PC-3 (cell line): ENCODE results near the gene BCL2L13. TPM values are rescaled to one million over a fixed set of nuclear protein-coding genes. Genes with fewer than 3 reads are reported as not detected.

Source experiments
- ATAC-seq: fragments of 200-7000 bp; cut with Tn5 transposase; 2 replicates; pipeline ENCODE4 v1.9.1; 2020; ENCODE audit warnings: mild to moderate bottlenecking, moderate library complexity
- BruUV-seq: library from RNA; stranded (reverse); fragments of 400-500 nt; replicated peaks from 2 replicates; lab custom pipeline; 2021; lab: Mats Ljungman, UMichigan
- CTCF ChIA-PET: fragments of 300-600 bp; sonication (Branson Sonifier 250); formaldehyde crosslinking; loops from one replicate; lab custom pipeline; 2022; ENCODE audit warnings: antibody characterized with exemption; lab: Charles Lee
- POLR2A ChIA-PET: fragments of 300-600 bp; sonication (Branson Sonifier 250); formaldehyde crosslinking; loops from one replicate; lab custom pipeline; 2022; ENCODE audit warnings: antibody characterized with exemption; ENCODE audit not compliant: unreplicated experiment; lab: Charles Lee
- DNase-seq: peaks from one replicate; pipeline ENCODE4 v3.0.0-alpha.2; 2015
- H2AFZ ChIP-seq: fragments of 300-600 bp; sonication (generic); 2 replicates; pipeline ENCODE4 v1.6.0; 2016; ENCODE audit warnings: antibody characterized with exemption, low read length
- H3F3A ChIP-seq: fragments of 300-600 bp; sonication (generic); one replicate; pipeline ENCODE4 v1.6.0; 2017; ENCODE audit warnings: antibody characterized with exemption, low read length, control low read depth, mild to moderate bottlenecking; ENCODE audit not compliant: unreplicated experiment
- H3K27ac ChIP-seq: fragments of 300-600 bp; sonication (generic); 2 replicates; pipeline ENCODE4 v1.5.1; 2016; ENCODE audit warnings: mild to moderate bottlenecking, low read length
- H3K27me3 ChIP-seq: fragments of 300-600 bp; sonication (generic); 2 replicates; pipeline ENCODE4 v1.6.1; 2016; ENCODE audit warnings: low read length, mixed read lengths
- H3K36me3 ChIP-seq: fragments of 300-600 bp; sonication (generic); 2 replicates; pipeline ENCODE4 v1.6.1; 2016; ENCODE audit warnings: low read depth, mixed run types, low read length, mixed read lengths
- H3K4me1 ChIP-seq: fragments of 300-600 bp; sonication (generic); 2 replicates; pipeline ENCODE4 v1.5.1; 2016; ENCODE audit warnings: low read length; ENCODE audit not compliant: insufficient read depth
- H3K4me2 ChIP-seq: fragments of 300-600 bp; sonication (generic); 2 replicates; pipeline ENCODE4 v1.6.0; 2016; ENCODE audit warnings: low read length
- H3K4me3 ChIP-seq: fragments of 300-600 bp; sonication (generic); 2 replicates; pipeline ENCODE4 v1.5.1; 2016; ENCODE audit warnings: mild to moderate bottlenecking, low read length, mixed read lengths
- H3K79me2 ChIP-seq: fragments of 300-600 bp; sonication (generic); 2 replicates; pipeline ENCODE4 v1.6.1; 2017; ENCODE audit warnings: low read length, mixed read lengths
- H3K9ac ChIP-seq: fragments of 300-600 bp; sonication (generic); 2 replicates; pipeline ENCODE4 v1.6.0; 2016; ENCODE audit warnings: mild to moderate bottlenecking, low read length
- H3K9me2 ChIP-seq: fragments of 300-600 bp; sonication (generic); replicated peaks from 2 replicates; pipeline ENCODE4 v1.6.1; 2016; ENCODE audit warnings: mixed run types, low read length, mixed read lengths
- H3K9me3 ChIP-seq: fragments of 300-600 bp; sonication (generic); 2 replicates; pipeline ENCODE4 v1.6.1; 2016; ENCODE audit warnings: low read length, mixed read lengths
- H4K20me1 ChIP-seq: fragments of 300-600 bp; sonication (generic); 2 replicates; pipeline ENCODE4 v1.6.1; 2016; ENCODE audit warnings: low read length, mixed read lengths
- CTCF ChIP-seq: fragments of 300-600 bp; sonication (generic); conservative IDR thresholded peaks from 2 replicates; pipeline ENCODE4 v1.5.1; 2017; ENCODE audit warnings: antibody characterized with exemption, low read depth, mild to moderate bottlenecking, low read length
- EZH2 ChIP-seq: fragments of 300-600 bp; sonication (generic); IDR thresholded peaks from one replicate; pipeline ENCODE4 v1.6.1; 2017; ENCODE audit warnings: antibody characterized with exemption, mild to moderate bottlenecking, low read length; ENCODE audit not compliant: unreplicated experiment
- EZH2phosphoT487 ChIP-seq: fragments of 300-600 bp; sonication (generic); IDR thresholded peaks from 2 replicates; pipeline ENCODE4 v1.6.1; 2018; ENCODE audit warnings: mild to moderate bottlenecking, antibody characterized with exemption, low read length, borderline replicate concordance
- intact Hi-C: fragments of 100-400 bp; cut with micrococcal nuclease; formaldehyde crosslinking; loops from 2 replicates; pipeline ENCODE4 v1.9.0; 2023
- total RNA-seq: library from RNA; depleted of rRNA; stranded (reverse); fragments of >200 nt; gene quantifications from 2 replicates; pipeline ENCODE4 v1.2.3, GENCODE V29; 2014

Gene BCL2L13
- total RNA-seq, 1 experiment from 2014 or later: 31.3 TPM

GRCh38 chr22:17748555-17749353 lies 110.2 kb downstream of the BCL2L13 start:
- Histone ChIP-seq H3K4me2 (no peak overlapping the region), H3K9me3 (no peaks in the 10 kb centered on the region), H3F3A (no peaks in the 10 kb centered on the region), H3K9me2 (no peaks in the 10 kb centered on the region), H3K79me2 (no peaks in the 10 kb centered on the region), H3K9ac (no peak overlapping the region), H2AFZ (no peak overlapping the region), H3K27ac (no peak overlapping the region), H3K4me3 (no peak overlapping the region), H3K4me1 (peaks cover 7% of the 10 kb centered on the region; the same call in 1 of the 2 replicates), H3K27me3 (no peaks in the 10 kb centered on the region), H3K36me3 (no peaks in the 10 kb centered on the region), H4K20me1 (no peaks in the 10 kb centered on the region)
- ATAC-seq (no peak), DNase-seq (no peak)
- CTCF ChIA-PET: no interaction called here
- intact Hi-C loops: no loop called here
- TF ChIP-seq EZH2 (no peak), EZH2phosphoT487 (no peak), CTCF (no peak)
- BruUV-seq: no TSS peak
- POLR2A ChIA-PET: no interaction called here

- H3K4me3 ChIP-seq: no peak overlapping the region
- no peaks in the 10 kb centered on the region for H3K79me2 ChIP-seq
- no peak for DNase-seq
- no peaks in the 10 kb centered on the region for H3K27me3 ChIP-seq
- ChIA-PET POLR2A (no interaction called here), CTCF (no interaction called here)
- no peaks in the 10 kb centered on the region for H3F3A ChIP-seq
- intact Hi-C loops: no loop called here
- no TSS peak for BruUV-seq
- ATAC-seq: no peak
- no peaks in the 10 kb centered on the region for H3K9me3 ChIP-seq
- H4K20me1 ChIP-seq: no peaks in the 10 kb centered on the region
- no peaks in the 10 kb centered on the region for H3K36me3 ChIP-seq
- H3K4me1 ChIP-seq: peaks cover 9% of the 10 kb centered on the region; the same call in 1 of the 2 replicates
- no peak overlapping the region for H3K9ac ChIP-seq
- H3K9me2 ChIP-seq: no peaks in the 10 kb centered on the region
- H3K4me2 ChIP-seq: no peak overlapping the region
- H2AFZ ChIP-seq: no peak overlapping the region
- TF ChIP-seq EZH2 (no peak), EZH2phosphoT487 (no peak), CTCF (no peak)
- H3K27ac ChIP-seq: no peak overlapping the region
These were observed 111.2 kb downstream of the BCL2L13 start for GRCh38 chr22:17749605-17750395.
